WI38 (cell line): ENCODE data around the gene AGPAT3.
"Not testable (repeated sequence)": the region's sequence is repeated elsewhere in the genome, so short reads cannot be mapped to it uniquely, and the experiment has no call there.

Experiments
- H3K4me3 ChIP-seq: 2 replicates; pipeline ENCODE4 v1.5.1; 2011; ENCODE audit warnings: low read depth, mild to moderate bottlenecking, control low read depth, low read length
- CTCF ChIP-seq: IDR thresholded peaks from 2 replicates; pipeline ENCODE4 v1.5.1; 2012; ENCODE audit warnings: low read depth, mild to moderate bottlenecking, control low read depth, low read length

Gene AGPAT3

GRCh38 chr21:43836616-43837015 is 28.4 kb upstream of the AGPAT3 start:
- no peak overlapping the region for H3K4me3 ChIP-seq
- no peak for TF ChIP-seq CTCF

GRCh38 chr21:43840259-43840658 is 24.8 kb upstream of the AGPAT3 start:
- H3K4me3 ChIP-seq = no peak overlapping the region
- TF ChIP-seq CTCF = no peak

GRCh38 chr21:43842742-43843141 is 22.3 kb upstream of the AGPAT3 start:
- TF ChIP-seq CTCF = no peak

GRCh38 chr21:43844906-43845305 is 20.1 kb upstream of the AGPAT3 start:
- not testable (repeated sequence) for H3K4me3 ChIP-seq

More at GRCh38 chr21:43842742-43843141, 22.3 kb upstream of the AGPAT3 start:
- H3K4me3 ChIP-seq = no peak overlapping the region

- H3K4me3 ChIP-seq = no peak overlapping the region
- TF ChIP-seq CTCF = no peak
Measured at GRCh38 chr21:43845386-43845785, 19.6 kb upstream of the AGPAT3 start.

GRCh38 chr21:43846430-43846829 is 18.6 kb upstream of the AGPAT3 start:
- TF ChIP-seq CTCF = no peak
- H3K4me3 ChIP-seq = no peak overlapping the region

GRCh38 chr21:43847301-43847700 is 17.7 kb upstream of the AGPAT3 start:
- no peak overlapping the region for H3K4me3 ChIP-seq
- no peak for TF ChIP-seq CTCF

GRCh38 chr21:43848771-43849170 is 16.3 kb upstream of the AGPAT3 start:
- H3K4me3 ChIP-seq = no peak overlapping the region
- TF ChIP-seq CTCF = no peak
